HG03521 (cell line): ENCODE measurements around the gene TUT1.

Experiments used
- ATAC-seq: cut with Tn5 transposase; IDR thresholded peaks from one replicate; pipeline ENCODE4 v1.9.1; 2021; ENCODE audit warnings: mild to moderate bottlenecking, moderate library complexity; ENCODE audit not compliant: unreplicated experiment

TUT1 gene

DNA sequence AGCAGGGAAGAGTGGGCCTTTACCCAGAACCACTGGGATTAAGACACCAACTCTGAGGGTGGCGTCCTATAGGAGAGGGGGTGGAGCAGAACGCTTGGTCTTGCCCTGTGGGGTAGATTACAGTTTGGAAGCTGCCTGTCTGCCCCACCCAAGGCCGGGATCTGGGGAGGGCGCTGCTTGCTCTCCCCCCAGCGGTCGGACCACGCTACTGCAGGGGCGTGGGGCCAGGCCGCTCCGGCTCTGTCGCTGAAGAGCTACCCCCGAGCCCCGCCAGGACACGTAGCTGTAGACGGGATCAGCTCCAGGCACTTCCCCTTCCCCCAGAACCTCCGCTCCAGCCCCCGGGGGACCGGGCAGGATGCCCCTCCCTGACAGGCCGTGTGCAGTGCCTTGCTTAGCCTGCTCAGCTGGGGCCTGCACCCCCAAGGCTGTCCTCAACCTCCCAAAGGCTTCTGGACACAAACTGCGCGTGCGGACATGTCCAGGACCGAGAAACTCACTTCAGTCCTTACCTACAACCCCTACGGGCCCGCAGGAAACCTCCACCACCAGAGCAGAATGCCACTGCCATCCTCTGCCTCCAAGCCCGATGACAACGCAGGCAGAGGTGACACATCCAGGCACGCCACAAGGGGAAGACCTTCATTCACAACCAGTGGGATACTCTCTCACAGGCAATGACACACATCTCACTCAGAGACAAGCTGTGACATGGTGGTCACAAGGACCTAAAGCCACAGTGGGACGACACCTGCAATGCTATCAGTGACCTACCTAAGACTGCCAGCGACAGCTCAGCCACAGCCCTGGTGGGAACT is 48.4 kb downstream of the TUT1 start:
- no peak for ATAC-seq

DNA sequence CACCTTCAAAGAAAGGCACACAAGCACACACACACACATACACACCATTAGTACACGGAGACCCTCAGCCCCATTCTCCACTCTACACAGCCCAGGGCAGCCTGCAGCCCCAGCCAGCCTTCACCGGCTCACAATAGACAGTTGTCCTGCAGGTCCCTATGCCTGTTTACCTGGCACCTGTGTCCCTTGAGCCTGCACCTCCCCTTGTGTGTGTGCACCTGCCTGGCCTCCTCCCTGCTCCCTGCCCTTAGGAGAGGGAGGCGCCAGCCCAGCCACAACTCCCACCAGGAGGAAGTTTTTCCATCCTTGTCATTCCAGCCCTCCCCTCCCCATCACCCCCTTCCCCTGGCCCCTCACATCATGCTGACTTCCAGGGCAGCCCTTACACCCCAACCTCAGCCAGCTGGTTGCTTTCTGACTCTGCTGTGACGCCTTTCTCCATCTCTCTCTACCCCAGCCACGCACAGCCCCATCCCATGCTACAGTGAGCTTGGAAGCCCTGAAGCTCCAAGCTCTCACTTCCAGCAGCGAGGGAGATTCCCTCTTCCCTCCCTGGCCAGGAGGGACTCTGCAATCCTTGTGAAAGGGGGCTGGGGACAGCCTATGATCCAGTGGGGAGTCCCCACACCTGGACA is 49.1 kb downstream of the TUT1 start:
- no peak for ATAC-seq

DNA sequence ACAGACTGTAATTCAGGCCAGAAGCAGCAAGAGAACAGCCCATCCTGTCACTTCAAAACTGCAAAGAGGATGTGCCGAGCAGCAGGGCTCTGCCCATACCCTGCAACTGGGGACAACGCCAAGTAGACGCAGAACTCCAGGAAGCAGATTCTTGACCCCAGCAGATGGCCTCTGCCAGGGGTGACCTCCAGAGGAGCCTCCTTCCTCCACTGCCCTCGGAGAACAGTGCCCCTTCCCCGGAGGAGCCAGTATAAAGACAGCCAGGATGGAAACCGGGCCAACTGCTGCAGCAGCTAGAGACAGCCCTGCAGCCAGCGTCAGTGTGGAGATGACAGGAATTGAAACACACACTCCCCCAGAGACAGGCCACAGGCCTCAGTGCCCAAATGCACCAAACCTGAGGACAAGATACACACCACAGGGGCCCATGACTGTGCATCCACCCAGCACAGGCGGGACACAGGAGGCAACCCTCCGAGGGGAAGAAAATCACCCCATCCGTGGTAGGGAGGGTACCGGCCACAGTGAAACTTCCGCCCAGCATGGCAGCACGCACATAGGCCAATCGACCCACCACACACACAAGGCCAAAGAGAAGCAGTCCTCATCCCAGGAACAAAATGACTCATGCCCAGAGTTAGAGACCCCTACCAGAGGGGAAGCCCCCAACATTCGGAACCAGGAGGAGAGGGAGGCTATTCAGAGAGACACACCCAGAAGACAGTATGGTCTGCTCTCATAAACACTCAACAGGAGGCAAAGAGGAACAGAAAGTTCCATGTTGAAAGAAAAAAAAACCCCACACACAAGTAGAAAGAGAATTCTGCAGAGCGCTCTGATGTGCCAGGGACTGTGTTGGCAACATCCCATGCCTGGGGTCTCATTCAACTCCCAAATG is 50.3 kb downstream of the TUT1 start:
- peak; percentile 35 for ATAC-seq

DNA sequence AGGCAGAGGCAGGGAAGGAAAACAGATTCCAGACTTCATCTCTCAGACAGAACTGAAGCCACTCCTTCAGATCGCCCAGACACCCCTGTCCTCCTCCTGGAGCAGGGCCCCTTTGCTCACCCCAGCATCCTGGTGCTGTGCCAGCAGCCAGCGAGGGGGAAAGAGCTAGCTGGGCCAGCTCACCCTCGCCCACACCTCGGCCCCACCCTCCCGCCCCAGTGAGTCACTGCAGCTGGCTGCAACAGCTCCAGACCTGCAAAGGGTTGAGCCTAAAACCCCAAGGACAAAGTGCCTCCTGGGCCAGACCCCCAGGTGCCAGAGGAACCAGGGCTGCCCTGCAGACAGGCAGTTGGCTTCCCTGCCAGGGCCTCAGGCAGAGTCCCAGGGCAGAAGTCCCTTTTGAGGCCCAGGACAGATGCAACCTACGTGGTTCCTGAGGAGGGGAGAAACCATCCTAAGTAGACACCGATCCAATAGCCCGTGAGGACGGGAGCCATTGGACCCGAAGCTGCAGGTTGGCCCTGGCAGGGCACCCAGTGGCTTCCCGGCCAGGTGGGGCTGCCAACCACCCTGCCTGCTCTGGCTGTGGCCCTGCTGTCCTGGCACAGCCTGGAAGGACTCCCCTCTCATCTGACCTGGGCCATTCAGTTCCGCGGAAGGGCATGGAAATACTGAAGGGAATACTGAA is 51.9 kb downstream of the TUT1 start:
- no peak for ATAC-seq

DNA sequence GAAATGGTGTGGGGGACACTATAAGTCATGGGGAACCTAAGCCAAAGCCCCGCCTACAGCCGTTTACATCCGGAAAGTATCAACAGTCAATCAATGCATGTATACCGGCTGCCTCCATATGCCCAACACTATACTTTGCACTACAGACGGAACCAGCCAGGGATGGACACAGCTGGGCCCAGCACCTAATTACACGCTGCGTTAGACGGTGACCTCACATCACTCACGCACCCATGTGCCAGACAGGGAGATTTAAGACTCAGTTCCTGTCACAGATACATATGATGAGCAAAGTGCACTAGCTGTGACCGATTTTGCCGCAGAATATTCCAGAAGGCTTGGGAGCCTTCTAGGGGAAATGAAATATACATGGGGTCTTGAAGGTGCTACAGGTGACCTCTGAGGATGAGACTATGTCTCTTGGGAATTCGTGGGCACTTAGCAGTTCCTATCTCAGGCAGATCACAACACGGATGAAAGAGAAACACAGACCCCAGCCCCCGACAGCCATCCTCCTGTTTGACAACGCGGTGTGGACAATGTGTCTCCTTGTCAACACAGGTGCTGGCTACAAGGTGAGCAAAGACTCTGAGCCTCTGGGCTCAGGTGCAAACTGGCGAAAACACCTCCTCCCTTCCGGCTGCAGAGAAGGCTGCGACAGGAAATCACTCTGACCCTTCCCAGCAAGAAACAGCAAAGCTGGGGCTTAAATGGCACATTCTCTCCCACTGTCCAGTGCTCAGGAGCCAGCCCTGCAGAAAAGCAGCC is 52.7 kb downstream of the TUT1 start:
- ATAC-seq = no peak

DNA sequence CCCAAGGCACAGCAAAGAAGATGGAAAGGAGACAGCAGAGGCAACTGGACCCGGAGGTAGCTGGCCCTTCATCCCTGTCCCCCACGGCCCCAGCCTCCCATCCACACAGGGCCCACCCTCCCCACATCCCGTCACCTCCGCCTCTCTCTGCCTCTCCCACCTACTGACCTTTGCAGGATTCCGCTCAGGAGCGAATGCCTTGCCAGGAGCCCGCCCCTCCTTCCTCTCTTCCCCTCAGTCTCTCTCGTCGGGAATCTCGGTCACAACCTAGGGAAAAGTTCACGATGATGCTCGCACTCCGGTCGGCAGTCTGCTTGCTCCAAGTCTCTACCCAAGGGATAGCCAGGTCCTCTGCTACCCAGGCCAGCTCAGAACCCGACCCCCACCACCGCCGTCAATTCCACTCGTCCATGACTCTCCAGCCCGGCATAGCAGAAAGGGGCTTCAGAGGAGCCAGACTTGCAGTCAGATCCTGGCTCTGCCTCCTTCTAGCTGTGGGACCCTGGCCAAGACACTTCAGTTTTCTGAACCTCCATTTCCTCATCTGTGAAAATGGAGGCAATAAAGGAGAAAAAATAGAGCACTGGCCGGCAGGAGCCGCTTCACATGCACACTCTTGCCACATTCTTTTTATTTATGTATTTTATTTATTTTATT is 54.9 kb downstream of the TUT1 start:
- ATAC-seq = no peak

DNA sequence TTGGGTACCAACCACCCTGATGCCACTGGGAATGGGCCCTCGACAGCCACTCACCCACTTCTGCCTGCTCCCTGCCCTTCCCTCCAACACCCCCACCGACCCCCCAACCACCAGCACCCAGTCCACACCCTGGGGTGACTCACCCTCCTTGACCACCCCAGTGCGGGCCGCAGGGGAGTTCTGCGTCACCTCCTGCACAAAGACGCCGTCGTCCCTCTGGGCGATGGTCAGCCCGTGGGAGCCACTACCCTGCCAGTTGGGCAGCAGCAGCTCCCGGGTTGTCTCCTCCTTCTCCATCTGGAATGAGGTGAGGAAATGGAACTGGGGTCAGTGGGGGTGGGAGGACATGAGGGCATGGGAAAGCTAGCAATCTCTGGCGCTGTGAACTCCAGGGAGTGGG is 55.5 kb downstream of the TUT1 start:
- no peak for ATAC-seq

DNA sequence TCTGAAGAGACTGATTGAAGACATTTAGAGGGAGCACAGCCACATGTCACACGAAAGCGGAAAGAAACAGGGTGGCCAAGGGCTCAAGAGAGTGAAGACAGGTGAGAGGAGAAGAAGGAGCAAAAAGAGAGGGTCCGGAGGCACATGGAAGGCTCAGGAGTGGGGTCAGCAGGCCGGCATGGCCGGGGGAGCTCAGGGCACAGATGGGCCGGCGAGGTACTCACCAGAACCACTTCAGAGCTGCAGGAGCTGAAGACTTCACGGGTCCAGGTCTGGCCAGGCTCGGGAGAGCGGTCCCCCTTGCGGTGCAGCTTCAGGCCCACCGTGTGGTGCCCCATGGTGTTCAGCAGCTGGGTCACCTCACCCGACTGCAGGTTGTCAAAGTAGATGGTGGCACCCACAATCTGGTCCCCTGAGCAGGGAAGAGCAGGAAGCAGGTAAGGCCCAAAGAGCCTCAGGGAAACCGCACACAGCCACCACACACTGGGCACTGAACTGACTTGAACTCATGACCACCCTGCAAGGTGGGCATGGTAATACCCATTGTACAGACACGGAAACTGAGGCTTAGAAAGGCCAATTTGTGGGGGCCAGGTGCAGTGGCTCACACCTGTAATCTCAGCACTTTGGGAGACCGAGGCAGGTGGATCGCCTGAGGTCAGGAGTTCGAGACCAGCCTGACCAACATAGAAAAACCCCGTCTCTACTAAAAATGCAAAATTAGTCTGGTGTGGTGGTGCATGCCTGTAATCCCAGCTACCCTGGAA is 56.4 kb downstream of the TUT1 start:
- ATAC-seq = no peak

DNA sequence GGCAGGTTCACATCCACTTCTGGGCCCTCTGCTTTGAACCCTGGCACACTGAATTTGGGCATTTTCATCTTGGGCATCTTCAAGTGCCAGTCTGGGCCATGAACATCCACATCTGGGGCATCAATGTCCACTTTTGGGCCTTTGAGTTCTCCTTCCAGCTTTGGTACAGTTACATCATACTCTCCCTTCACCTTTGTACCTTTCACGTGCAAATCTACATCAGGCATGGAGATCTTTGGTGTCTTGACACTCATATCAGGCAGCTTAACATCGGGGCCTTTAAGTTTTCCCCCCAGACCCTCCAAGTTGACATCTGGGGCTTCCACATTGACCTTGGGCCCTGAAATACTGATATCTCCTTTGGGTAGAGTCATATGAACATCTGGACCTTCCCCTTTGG is 59.2 kb downstream of the TUT1 start:
- ATAC-seq = no peak
